ENCODE results near the gene GRAP2.

- no peak for TF ChIP-seq CTCF (IDR thresholded peaks at IDR 0.05)
- TF ChIP-seq POLR2A (IDR thresholded peaks at IDR 0.05), result no peak
- no peak for TF ChIP-seq EP300 (IDR thresholded peaks at IDR 0.05)
These were observed 26.7 kb downstream of the GRAP2 start for GRCh38 chr22:39927544-39927943.
